Measurements from ENCODE around the gene CNPY1. TPM values are rescaled to one million over a fixed set of nuclear protein-coding genes. Genes with fewer than 3 reads are reported as not detected.

CNPY1 gene
- total RNA-seq, 1 experiment from 2014 or later, result not detected

GRCh38 chr7:155517452-155517851 is 28.9 kb downstream of the CNPY1 start:
- Mint-ChIP-seq H3K27ac (ENCODE audit: unreplicated experiment) (no peak overlapping the region), H3K27me3 (ENCODE audit: insufficient read depth, unreplicated experiment) (peaks cover 23% of the 10 kb centered on the region), H3K36me3 (ENCODE audit: insufficient read depth, unreplicated experiment) (no peaks in the 10 kb centered on the region), H3K4me1 (ENCODE audit: low read depth, unreplicated experiment) (no peaks in the 10 kb centered on the region), H3K9me3 (ENCODE audit: unreplicated experiment) (no peaks in the 10 kb centered on the region), H3K4me3 (ENCODE audit: unreplicated experiment) (no peak overlapping the region)
- ChIA-PET CTCF (no interaction called here), POLR2A (no interaction called here)
- no peaks in the 10 kb centered on the region for H3K36me3 ChIP-seq (ENCODE audit: control insufficient read depth, insufficient read depth, low read length)
- intact Hi-C loops (cut with micrococcal nuclease; ENCODE audit: unreplicated experiment), result no loop called here
- no peaks in the 10 kb centered on the region for H3K9me3 ChIP-seq
- H3K4me3 ChIP-seq (ENCODE audit: low read depth, low read length), result no peak overlapping the region
- no peaks in the 10 kb centered on the region for H3K4me1 ChIP-seq
- no TSS peak for BruUV-seq (replicated peaks)
- H3K27me3 ChIP-seq (replicated peaks; ENCODE audit: control insufficient read depth, insufficient read depth, low read length), result no peaks in the 10 kb centered on the region; the same call in 1 of the 2 replicates
- no peak for TF ChIP-seq CTCF (IDR thresholded peaks at IDR 0.05; ENCODE audit: insufficient read depth in 1 of 2, low read depth in 1 of 2, low read length in 1 of 2, severe bottlenecking in 1 of 2, unreplicated experiment in 1 of 2)
- no peak for DNase-seq

DNA sequence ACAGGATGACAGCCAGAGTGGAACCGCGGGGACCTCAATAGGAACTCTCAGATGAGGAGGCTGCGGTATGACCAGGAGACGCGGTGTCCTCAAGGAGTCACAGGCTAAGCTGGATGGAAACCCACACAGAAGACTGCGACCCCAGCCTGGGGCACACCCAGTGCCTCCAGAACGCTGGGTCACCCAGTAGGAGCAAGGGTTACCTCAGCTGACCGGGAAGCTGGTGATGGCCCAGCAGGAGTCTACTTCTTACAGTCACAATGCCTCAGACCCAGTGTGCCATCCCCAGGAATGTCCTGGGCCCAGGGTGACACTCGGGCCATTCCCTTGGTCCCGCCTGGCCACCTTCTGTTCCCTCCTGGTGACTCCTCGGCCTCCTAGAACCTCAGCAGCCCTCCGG is 29.9 kb downstream of the CNPY1 start:
- POLR2A ChIA-PET, result no interaction called here
- BruUV-seq (replicated peaks), result no TSS peak

GRCh38 chr7:155515318-155515717 is 31.0 kb downstream of the CNPY1 start:
- intact Hi-C loops (cut with micrococcal nuclease; ENCODE audit: unreplicated experiment), result no loop called here
- TF ChIP-seq CTCF (IDR thresholded peaks at IDR 0.05; ENCODE audit: insufficient read depth in 1 of 2, low read depth in 1 of 2, low read length in 1 of 2, severe bottlenecking in 1 of 2, unreplicated experiment in 1 of 2), result no peak
- H3K27me3 Mint-ChIP-seq (ENCODE audit: insufficient read depth, unreplicated experiment), result peaks cover 24% of the 10 kb centered on the region
- Histone ChIP-seq H3K27me3 (replicated peaks; ENCODE audit: control insufficient read depth, insufficient read depth, low read length) (no peaks in the 10 kb centered on the region; the same call in 1 of the 2 replicates), H3K4me3 (ENCODE audit: low read depth, low read length) (no peak overlapping the region), H3K9me3 (no peaks in the 10 kb centered on the region), H3K36me3 (ENCODE audit: control insufficient read depth, insufficient read depth, low read length) (no peaks in the 10 kb centered on the region), H3K4me1 (no peaks in the 10 kb centered on the region)
- H3K27ac Mint-ChIP-seq (ENCODE audit: unreplicated experiment), result no peak overlapping the region
- H3K36me3 Mint-ChIP-seq (ENCODE audit: insufficient read depth, unreplicated experiment), result no peaks in the 10 kb centered on the region
- H3K4me1 Mint-ChIP-seq (ENCODE audit: low read depth, unreplicated experiment), result no peaks in the 10 kb centered on the region
- H3K4me3 Mint-ChIP-seq (ENCODE audit: unreplicated experiment), result no peak overlapping the region
- POLR2A ChIA-PET, result no interaction called here
- no TSS peak for BruUV-seq (replicated peaks)
- no peaks in the 10 kb centered on the region for H3K9me3 Mint-ChIP-seq (ENCODE audit: unreplicated experiment)
- CTCF ChIA-PET, result no interaction called here
- no peak for DNase-seq

More for the DNA sequence above, 29.9 kb downstream of the CNPY1 start:
- TF ChIP-seq CTCF (IDR thresholded peaks at IDR 0.05; ENCODE audit: insufficient read depth in 1 of 2, low read depth in 1 of 2, low read length in 1 of 2, severe bottlenecking in 1 of 2, unreplicated experiment in 1 of 2), result no peak
- Mint-ChIP-seq H3K4me1 (ENCODE audit: low read depth, unreplicated experiment) (no peaks in the 10 kb centered on the region), H3K27ac (ENCODE audit: unreplicated experiment) (no peak overlapping the region), H3K9me3 (ENCODE audit: unreplicated experiment) (no peaks in the 10 kb centered on the region), H3K36me3 (ENCODE audit: insufficient read depth, unreplicated experiment) (no peaks in the 10 kb centered on the region), H3K4me3 (ENCODE audit: unreplicated experiment) (no peak overlapping the region), H3K27me3 (ENCODE audit: insufficient read depth, unreplicated experiment) (peaks cover 23% of the 10 kb centered on the region)
- CTCF ChIA-PET, result no interaction called here
- intact Hi-C loops (cut with micrococcal nuclease; ENCODE audit: unreplicated experiment), result no loop called here
- Histone ChIP-seq H3K9me3 (no peaks in the 10 kb centered on the region), H3K4me3 (ENCODE audit: low read depth, low read length) (no peak overlapping the region), H3K27me3 (replicated peaks; ENCODE audit: control insufficient read depth, insufficient read depth, low read length) (no peaks in the 10 kb centered on the region; the same call in 1 of the 2 replicates), H3K36me3 (ENCODE audit: control insufficient read depth, insufficient read depth, low read length) (no peaks in the 10 kb centered on the region), H3K4me1 (no peaks in the 10 kb centered on the region)
- no peak for DNase-seq

Data from Caco-2 (cell line).